Measurements from ENCODE around the gene SPATS2.

The SPATS2 gene

GRCh38 chr12:49471557-49471956, 104.3 kb downstream of the SPATS2 start:
- no peak for DNase-seq (ENCODE audit: extremely low spot score)
- ChIA-PET CTCF (interaction anchor here (1.0 to 2.4 kb wide), 10 partner anchors 10 to 125 kb away, joined by 3 to 11 read pairs (median 4); partner anchors contain the start of gene DNAJC22), POLR2A (interaction anchor here (0.5 to 0.6 kb wide), 2 partner anchors 200 to 340 kb away, joined by 3 read pairs; partner anchors contain the start of gene TUBA1B)
- TF ChIP-seq CTCF (IDR thresholded peaks at IDR 0.05; ENCODE audit: control extremely low read depth, extremely low read depth, low read depth, missing control alignments) = no peak

GRCh38 chr12:49476091-49476490, 108.8 kb downstream of the SPATS2 start:
- no peak for DNase-seq (ENCODE audit: extremely low spot score)
- ChIA-PET CTCF (interaction anchor here (1.4 to 1.5 kb wide), 2 partner anchors 104 to 118 kb away, joined by 3 to 4 read pairs; no protein-coding TSS in a partner anchor), POLR2A (no interaction called here)
- TF ChIP-seq CTCF (IDR thresholded peaks at IDR 0.05; ENCODE audit: control extremely low read depth, extremely low read depth, low read depth, missing control alignments) = no peak

DNA sequence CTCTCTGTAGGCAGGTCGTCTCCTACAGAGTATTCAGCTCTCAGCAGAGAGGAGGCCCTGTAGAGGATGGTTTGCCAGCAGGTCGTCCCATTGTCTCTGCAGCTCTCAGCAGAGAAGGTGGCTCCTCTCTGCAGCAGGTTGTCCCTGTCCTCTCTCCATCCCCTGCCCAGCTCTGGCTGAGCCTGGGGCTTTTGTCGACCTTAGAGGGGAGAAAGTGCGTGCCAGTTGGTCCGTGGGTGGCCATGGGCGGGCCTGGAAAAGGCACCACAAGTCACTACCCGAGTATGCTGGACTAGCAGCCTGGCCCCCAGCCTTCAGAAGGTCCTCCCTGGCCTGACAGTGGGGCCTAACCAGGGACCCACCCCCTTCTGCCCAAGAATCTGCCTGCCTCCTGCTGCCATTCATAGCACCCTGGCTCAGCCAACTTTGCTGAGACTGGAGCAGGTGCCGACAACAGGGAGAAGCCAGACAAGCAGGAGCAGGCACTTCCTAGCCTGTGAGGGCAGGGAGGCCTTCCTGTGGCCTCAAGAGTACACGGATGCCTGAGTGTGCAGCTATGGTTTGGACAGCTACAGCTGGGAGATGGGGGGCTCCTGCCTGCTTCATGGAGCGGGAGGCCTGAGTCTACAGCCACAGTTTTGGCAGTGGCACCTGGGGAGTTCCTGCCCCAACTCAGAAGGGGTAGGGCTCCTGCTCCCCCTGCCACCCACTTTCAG, 111.8 kb downstream of the SPATS2 start:
- TF ChIP-seq CTCF (IDR thresholded peaks at IDR 0.05; ENCODE audit: control extremely low read depth, extremely low read depth, low read depth, missing control alignments) = no peak
- no peak for DNase-seq (ENCODE audit: extremely low spot score)
- POLR2A ChIA-PET = no interaction called here
- CTCF ChIA-PET = interaction anchor here (1.5 kb wide), 1 partner anchor 137 kb away, joined by 4 read pairs; no protein-coding TSS in a partner anchor

GRCh38 chr12:49482095-49483051, 115.1 kb downstream of the SPATS2 start:
- ChIA-PET CTCF (interaction anchor here (1.1 to 4.9 kb wide), 7 partner anchors 13 to 140 kb away, joined by 3 to 27 read pairs (median 4); no protein-coding TSS in a partner anchor), POLR2A (no interaction called here)
- DNase-seq (ENCODE audit: extremely low spot score) = no peak
- no peak for TF ChIP-seq CTCF (IDR thresholded peaks at IDR 0.05; ENCODE audit: control extremely low read depth, extremely low read depth, low read depth, missing control alignments)

GRCh38 chr12:49483619-49484018, 116.4 kb downstream of the SPATS2 start:
- no peak for TF ChIP-seq CTCF (IDR thresholded peaks at IDR 0.05; ENCODE audit: control extremely low read depth, extremely low read depth, low read depth, missing control alignments)
- ChIA-PET POLR2A (no interaction called here), CTCF (interaction anchor here (0.8 to 4.9 kb wide), 10 partner anchors 10 to 141 kb away, joined by 3 to 27 read pairs (median 4); no protein-coding TSS in a partner anchor)
- no peak for DNase-seq (ENCODE audit: extremely low spot score)

- DNase-seq (ENCODE audit: extremely low spot score) = no peak
- POLR2A ChIA-PET = no interaction called here
These were observed 120.3 kb downstream of the SPATS2 start for GRCh38 chr12:49487605-49488004.

More at GRCh38 chr12:49487605-49488004, 120.3 kb downstream of the SPATS2 start:
- TF ChIP-seq CTCF (IDR thresholded peaks at IDR 0.05; ENCODE audit: control extremely low read depth, extremely low read depth, low read depth, missing control alignments) = no peak
- CTCF ChIA-PET = interaction anchor here (1.1 to 3.4 kb wide), 3 partner anchors 10 to 145 kb away, joined by 3 to 9 read pairs (median 4); no protein-coding TSS in a partner anchor

Data from GM10248 (cell line).